Ovary (tissue), 3 donors: Measurements from ENCODE around the gene UBE2L3.

Source experiments
- CTCF ChIP-seq, 3 donors: fragments of 450-650 bp in 2 of 3; fragments of 200-600 bp in 1 of 3; IDR thresholded peaks; one replicate each; pipeline versions ENCODE4 v1.5.1 to v1.8.0; 2016 to 2022; ENCODE audit warnings: antibody characterized with exemption in 3 of 3, mild to moderate bottlenecking in 1 of 3
- POLR2A ChIP-seq: fragments of 450-650 bp; IDR thresholded peaks from one replicate; pipeline ENCODE4 v1.6.1; 2017; ENCODE audit warnings: antibody characterized with exemption, mild to moderate bottlenecking, moderate library complexity
- donor health status: DM: no; HTN: no; CAD: no.

DNA sequence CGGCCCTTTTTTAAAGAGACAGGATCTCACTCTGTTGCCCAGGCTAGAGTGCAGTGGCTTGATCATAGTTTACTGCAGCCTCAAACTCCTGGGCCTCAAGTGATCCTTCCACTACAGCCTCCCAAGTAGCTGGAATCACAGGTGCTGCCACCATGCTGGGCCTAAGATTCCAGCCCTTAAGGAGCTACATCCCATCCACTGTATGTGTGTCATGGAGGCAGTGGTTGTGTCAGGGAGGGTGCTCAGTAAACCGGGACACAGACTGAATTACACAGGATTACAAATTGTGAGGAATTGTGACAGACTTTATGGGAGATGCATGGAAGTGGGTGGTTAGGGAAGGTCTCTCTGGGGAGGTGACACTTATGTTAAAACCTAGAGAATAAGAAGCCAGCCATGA, 96.2 kb downstream of the UBE2L3 start:
- TF ChIP-seq CTCF (IDR thresholded peaks at IDR 0.05), result no peak
- no peak for TF ChIP-seq POLR2A
